Fibroblast of mammary gland (primary cell): ENCODE data around the gene HNF1B.
A peak's percentile ranks its signal among the peaks of the same experiment; 100 is the strongest.

Experiments
- DNase-seq: peaks from one replicate; pipeline ENCODE4 v3.0.0-alpha.2; 2010; ENCODE audit warnings: low read depth
- H3K4me3 ChIP-seq: 2 replicates; pipeline ENCODE4 v1.5.1; 2011; ENCODE audit warnings: low read depth, mild to moderate bottlenecking, low read length, moderate library complexity; ENCODE audit not compliant: control insufficient read depth
- TF ChIP-seq, protein P1 (sequence below): conservative IDR thresholded peaks from 2 replicates; pipeline ENCODE4 v1.5.1; 2011; ENCODE audit warnings: low read depth, low read length, inconsistent platforms; ENCODE audit not compliant: control insufficient read depth, insufficient read depth

HNF1B gene

GRCh38 chr17:37710344-37710886, 34.4 kb downstream of the HNF1B start:
- peak; percentile 28 for DNase-seq
- TF ChIP-seq, protein P1, sequence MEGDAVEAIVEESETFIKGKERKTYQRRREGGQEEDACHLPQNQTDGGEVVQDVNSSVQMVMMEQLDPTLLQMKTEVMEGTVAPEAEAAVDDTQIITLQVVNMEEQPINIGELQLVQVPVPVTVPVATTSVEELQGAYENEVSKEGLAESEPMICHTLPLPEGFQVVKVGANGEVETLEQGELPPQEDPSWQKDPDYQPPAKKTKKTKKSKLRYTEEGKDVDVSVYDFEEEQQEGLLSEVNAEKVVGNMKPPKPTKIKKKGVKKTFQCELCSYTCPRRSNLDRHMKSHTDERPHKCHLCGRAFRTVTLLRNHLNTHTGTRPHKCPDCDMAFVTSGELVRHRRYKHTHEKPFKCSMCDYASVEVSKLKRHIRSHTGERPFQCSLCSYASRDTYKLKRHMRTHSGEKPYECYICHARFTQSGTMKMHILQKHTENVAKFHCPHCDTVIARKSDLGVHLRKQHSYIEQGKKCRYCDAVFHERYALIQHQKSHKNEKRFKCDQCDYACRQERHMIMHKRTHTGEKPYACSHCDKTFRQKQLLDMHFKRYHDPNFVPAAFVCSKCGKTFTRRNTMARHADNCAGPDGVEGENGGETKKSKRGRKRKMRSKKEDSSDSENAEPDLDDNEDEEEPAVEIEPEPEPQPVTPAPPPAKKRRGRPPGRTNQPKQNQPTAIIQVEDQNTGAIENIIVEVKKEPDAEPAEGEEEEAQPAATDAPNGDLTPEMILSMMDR: no peak
- H3K4me3 ChIP-seq: no peak overlapping the region

- TF ChIP-seq, protein P1: no peak
- DNase-seq: peak; percentile 6
- no peak overlapping the region for H3K4me3 ChIP-seq
Measured at GRCh38 chr17:37708616-37709212, 36.1 kb downstream of the HNF1B start.

- no peak for DNase-seq
- H3K4me3 ChIP-seq: no peak overlapping the region
- TF ChIP-seq, protein P1: no peak
Measured at GRCh38 chr17:37708008-37708615, 36.7 kb downstream of the HNF1B start.

DNA sequence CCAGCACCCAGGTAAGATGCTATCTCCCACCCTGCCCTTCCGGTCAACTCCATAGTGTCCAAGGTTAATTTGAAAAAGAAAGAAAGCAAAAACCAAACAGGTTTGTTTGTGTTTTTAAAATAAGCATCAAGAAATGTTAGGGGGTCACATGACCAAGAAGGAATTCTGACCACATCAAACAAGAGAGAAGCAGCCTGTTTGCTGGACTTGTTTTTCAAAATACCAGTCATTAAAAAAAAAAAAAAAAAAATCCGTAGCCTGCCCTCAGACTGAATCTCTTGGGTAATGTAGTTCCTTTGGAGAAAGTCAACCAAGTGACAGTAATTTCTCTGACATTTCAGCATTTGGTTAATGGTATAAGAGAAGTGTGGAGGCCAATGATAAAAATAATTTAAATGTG, 38.4 kb downstream of the HNF1B start:
- no peak for DNase-seq
- no peak overlapping the region for H3K4me3 ChIP-seq
- TF ChIP-seq, protein P1: no peak

GRCh38 chr17:37702598-37702997, 42.3 kb downstream of the HNF1B start:
- peak; percentile 76 for DNase-seq
- H3K4me3 ChIP-seq: no peak overlapping the region
- TF ChIP-seq, protein P1: no peak

- peak; percentile 18 for DNase-seq
- TF ChIP-seq, protein P1: peak; percentile 64
- no peak overlapping the region for H3K4me3 ChIP-seq
Measured at GRCh38 chr17:37701496-37701898, 43.4 kb downstream of the HNF1B start.
